HEK293 (cell line): ENCODE data around the gene SNX10.

Source experiments
- ZNF48 ChIP-seq: fragments of 450-650 bp; formaldehyde crosslinking; IDR thresholded peaks from 2 replicates; pipeline ENCODE4 v1.5.1; 2016; ENCODE audit warnings: missing biosample characterization, missing genetic modification characterization
- ZNF639 ChIP-seq: fragments of 450-650 bp; formaldehyde crosslinking; IDR thresholded peaks from 2 replicates; pipeline ENCODE4 v1.5.1; 2016; ENCODE audit warnings: missing biosample characterization, missing genetic modification characterization
- ZNF776 ChIP-seq: fragments of 450-650 bp; formaldehyde crosslinking; IDR thresholded peaks from 2 replicates; pipeline ENCODE4 v1.5.0; 2017; ENCODE audit warnings: missing biosample characterization, missing genetic modification characterization, borderline replicate concordance
- ZSCAN4 ChIP-seq: fragments of 450-650 bp; formaldehyde crosslinking; IDR thresholded peaks from 2 replicates; pipeline ENCODE4 v1.5.1; 2017; ENCODE audit warnings: missing biosample characterization, missing genetic modification characterization
- TF ChIP-seq, protein P1 (sequence below): fragments of 450-650 bp; formaldehyde crosslinking; IDR thresholded peaks from 2 replicates; pipeline ENCODE4 v1.5.1; 2016; ENCODE audit warnings: missing biosample characterization, missing genetic modification characterization
- TF ChIP-seq, protein P2 (sequence below): fragments of 450-650 bp; formaldehyde crosslinking; IDR thresholded peaks from 2 replicates; pipeline ENCODE4 v1.5.1; 2016; ENCODE audit warnings: missing biosample characterization, missing genetic modification characterization
- TF ChIP-seq, protein P3 (sequence below): fragments of 450-650 bp; formaldehyde crosslinking; IDR thresholded peaks from 2 replicates; pipeline ENCODE4 v1.5.1; 2016; ENCODE audit warnings: missing biosample characterization, missing genetic modification characterization

DNA sequence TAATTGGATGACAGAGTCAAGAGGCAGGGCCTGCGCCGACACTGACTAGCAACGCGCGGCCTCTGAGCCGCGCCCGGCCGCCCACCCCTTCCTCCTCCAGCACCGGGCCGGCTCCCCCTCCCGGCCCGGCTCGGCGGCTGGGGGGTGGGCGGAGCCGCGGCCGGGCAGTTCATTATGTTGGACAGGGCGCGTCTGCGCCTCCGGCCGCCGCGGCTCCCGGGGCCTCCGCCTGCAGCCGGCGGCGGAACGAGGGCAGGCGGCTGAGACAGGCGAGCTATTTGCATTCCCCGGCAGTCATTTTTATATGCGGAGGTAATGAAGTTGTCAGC is 106.7 kb downstream of the SNX10 start:
- TF ChIP-seq, protein P1, sequence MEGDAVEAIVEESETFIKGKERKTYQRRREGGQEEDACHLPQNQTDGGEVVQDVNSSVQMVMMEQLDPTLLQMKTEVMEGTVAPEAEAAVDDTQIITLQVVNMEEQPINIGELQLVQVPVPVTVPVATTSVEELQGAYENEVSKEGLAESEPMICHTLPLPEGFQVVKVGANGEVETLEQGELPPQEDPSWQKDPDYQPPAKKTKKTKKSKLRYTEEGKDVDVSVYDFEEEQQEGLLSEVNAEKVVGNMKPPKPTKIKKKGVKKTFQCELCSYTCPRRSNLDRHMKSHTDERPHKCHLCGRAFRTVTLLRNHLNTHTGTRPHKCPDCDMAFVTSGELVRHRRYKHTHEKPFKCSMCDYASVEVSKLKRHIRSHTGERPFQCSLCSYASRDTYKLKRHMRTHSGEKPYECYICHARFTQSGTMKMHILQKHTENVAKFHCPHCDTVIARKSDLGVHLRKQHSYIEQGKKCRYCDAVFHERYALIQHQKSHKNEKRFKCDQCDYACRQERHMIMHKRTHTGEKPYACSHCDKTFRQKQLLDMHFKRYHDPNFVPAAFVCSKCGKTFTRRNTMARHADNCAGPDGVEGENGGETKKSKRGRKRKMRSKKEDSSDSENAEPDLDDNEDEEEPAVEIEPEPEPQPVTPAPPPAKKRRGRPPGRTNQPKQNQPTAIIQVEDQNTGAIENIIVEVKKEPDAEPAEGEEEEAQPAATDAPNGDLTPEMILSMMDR (tag by site-specific recombination), result 0 out of 2 replicates have a peak, but pooled peaks have one; percentile 7
- TF ChIP-seq ZSCAN4 (tag by site-specific recombination) (no peak), ZNF776 (tag by site-specific recombination) (no peak), ZNF48 (tag by site-specific recombination) (no peak), ZNF639 (no peak)
- TF ChIP-seq, protein P2, sequence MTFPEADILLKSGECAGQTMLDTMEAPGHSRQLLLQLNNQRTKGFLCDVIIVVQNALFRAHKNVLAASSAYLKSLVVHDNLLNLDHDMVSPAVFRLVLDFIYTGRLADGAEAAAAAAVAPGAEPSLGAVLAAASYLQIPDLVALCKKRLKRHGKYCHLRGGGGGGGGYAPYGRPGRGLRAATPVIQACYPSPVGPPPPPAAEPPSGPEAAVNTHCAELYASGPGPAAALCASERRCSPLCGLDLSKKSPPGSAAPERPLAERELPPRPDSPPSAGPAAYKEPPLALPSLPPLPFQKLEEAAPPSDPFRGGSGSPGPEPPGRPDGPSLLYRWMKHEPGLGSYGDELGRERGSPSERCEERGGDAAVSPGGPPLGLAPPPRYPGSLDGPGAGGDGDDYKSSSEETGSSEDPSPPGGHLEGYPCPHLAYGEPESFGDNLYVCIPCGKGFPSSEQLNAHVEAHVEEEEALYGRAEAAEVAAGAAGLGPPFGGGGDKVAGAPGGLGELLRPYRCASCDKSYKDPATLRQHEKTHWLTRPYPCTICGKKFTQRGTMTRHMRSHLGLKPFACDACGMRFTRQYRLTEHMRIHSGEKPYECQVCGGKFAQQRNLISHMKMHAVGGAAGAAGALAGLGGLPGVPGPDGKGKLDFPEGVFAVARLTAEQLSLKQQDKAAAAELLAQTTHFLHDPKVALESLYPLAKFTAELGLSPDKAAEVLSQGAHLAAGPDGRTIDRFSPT (tag by site-specific recombination), result no peak
- TF ChIP-seq, protein P3, sequence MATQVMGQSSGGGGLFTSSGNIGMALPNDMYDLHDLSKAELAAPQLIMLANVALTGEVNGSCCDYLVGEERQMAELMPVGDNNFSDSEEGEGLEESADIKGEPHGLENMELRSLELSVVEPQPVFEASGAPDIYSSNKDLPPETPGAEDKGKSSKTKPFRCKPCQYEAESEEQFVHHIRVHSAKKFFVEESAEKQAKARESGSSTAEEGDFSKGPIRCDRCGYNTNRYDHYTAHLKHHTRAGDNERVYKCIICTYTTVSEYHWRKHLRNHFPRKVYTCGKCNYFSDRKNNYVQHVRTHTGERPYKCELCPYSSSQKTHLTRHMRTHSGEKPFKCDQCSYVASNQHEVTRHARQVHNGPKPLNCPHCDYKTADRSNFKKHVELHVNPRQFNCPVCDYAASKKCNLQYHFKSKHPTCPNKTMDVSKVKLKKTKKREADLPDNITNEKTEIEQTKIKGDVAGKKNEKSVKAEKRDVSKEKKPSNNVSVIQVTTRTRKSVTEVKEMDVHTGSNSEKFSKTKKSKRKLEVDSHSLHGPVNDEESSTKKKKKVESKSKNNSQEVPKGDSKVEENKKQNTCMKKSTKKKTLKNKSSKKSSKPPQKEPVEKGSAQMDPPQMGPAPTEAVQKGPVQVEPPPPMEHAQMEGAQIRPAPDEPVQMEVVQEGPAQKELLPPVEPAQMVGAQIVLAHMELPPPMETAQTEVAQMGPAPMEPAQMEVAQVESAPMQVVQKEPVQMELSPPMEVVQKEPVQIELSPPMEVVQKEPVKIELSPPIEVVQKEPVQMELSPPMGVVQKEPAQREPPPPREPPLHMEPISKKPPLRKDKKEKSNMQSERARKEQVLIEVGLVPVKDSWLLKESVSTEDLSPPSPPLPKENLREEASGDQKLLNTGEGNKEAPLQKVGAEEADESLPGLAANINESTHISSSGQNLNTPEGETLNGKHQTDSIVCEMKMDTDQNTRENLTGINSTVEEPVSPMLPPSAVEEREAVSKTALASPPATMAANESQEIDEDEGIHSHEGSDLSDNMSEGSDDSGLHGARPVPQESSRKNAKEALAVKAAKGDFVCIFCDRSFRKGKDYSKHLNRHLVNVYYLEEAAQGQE (tag by site-specific recombination), result no peak
